OCI-LY3 (cell line): ENCODE measurements around the gene WNT9A.

ENCODE experiments used
- CTCF ChIP-seq: fragments of 200-600, 300-600 bp; sonication (generic); IDR thresholded peaks from 2 replicates; pipeline ENCODE4 v1.5.1; 2014; ENCODE audit warnings: antibody characterized with exemption, low read length, low read depth
- EZH2phosphoT487 ChIP-seq: fragments of 200-600 bp; shearing (Covaris generic); IDR thresholded peaks from 2 replicates; pipeline ENCODE4 v1.6.1; 2018; ENCODE audit warnings: antibody characterized with exemption, mixed run types, low read depth

GRCh38 chr1:227926896-227927885, 20.5 kb downstream of the WNT9A start:
- TF ChIP-seq CTCF = no peak
- no peak for TF ChIP-seq EZH2phosphoT487
